Mammary microvascular endothelial cell (primary cell): ENCODE measurements around the gene GSTM2. TPM values are rescaled to one million over a fixed set of nuclear protein-coding genes. Genes with fewer than 3 reads are reported as not detected.

Experiments used
- total RNA-seq: library from RNA; depleted of rRNA; stranded (reverse); fragments of >200 nt; gene quantifications from 2 replicates; pipeline ENCODE4 v1.2.3, GENCODE V29; 2015

Gene GSTM2
- total RNA-seq: 2.4 and 3.6 TPM in 2 replicates

DNA sequence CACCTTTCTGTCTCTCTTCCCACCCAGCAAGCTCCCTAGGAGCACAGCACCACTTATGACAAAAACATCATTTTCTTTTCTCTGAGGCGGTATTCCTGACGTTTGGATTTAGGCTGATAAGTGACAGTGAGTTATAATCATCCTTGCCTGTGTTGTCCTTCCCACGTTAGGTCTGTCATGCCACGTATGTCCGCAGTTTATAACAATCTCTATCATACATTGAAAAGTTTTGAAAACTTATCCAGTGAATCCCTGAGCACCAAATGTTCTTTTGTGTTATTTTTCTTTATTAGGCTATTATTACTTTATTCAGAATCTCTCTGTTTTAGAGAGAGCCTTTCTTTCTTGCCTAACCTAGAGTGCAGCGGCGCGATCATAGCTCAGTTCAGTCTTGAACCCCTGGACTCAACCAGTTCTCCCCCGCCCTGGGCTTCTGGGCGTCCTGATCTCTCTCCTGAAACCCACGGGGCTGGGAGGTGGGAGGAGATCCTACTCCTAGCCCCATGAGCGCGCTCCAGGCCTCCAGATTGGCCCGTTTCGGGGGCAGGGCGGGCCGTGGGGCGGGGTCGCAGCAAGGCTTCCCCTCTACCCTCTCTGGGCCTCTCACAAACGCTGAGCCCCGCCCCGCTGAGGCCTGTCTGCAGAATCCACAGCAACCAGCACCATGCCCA is at the start of gene GSTM2:
TSS of gene GSTM2 (plus strand) at position 606 of the 671 bp plus-strand sequence. CDS start at position 665, 59 bp downstream.

DNA sequence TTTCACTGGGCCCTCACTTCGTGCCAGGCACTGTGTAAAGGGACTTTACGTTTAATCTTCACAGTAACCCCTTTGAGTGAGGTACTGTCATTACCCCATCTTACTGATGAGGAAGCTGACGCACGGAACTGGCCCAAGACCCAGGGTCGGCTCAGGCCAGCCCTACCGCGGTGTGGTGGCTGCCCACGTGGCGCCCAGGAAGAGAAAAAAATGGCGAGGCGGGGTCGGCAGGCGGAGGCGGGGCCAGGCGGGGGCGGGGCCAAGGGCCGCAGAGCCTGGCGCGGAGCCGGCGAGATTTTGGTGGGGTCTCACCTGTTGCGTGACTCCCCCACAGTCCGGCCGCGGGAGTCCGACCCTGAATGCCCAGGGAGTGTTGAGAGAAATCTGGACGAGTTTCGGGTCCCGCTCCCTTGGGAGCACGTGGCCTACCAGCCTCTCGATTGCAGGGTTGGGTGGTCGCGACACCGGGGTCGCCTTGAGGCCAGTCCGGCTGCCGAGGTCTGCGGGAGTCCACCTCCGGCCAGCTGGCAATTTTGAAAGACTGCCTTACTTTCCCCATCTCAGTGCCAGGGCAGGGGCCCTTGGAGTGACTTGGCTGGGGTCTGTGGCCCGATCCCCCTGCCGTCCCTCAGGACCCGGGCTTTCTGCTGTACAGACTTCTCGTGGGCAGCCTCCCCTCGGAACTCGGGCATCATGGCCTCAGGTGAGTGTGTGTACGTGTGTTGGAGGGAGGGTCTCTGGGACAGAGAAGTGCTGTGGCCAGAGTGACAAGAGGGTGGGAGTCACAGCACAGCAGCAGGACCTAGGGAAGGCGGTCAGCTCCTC is 48.1 kb upstream of the GSTM2 start, which contains the start of the genes AMPD2 and GNAT2:
TSS of gene AMPD2 (plus strand) at position 262 of the 825 bp plus-strand sequence. CDS start 1,339 bp downstream, outside the sequence.
TSS of gene GNAT2 (minus strand) at position 41 of the 825 bp plus-strand sequence. CDS start 6,746 bp downstream, outside the sequence.

DNA sequence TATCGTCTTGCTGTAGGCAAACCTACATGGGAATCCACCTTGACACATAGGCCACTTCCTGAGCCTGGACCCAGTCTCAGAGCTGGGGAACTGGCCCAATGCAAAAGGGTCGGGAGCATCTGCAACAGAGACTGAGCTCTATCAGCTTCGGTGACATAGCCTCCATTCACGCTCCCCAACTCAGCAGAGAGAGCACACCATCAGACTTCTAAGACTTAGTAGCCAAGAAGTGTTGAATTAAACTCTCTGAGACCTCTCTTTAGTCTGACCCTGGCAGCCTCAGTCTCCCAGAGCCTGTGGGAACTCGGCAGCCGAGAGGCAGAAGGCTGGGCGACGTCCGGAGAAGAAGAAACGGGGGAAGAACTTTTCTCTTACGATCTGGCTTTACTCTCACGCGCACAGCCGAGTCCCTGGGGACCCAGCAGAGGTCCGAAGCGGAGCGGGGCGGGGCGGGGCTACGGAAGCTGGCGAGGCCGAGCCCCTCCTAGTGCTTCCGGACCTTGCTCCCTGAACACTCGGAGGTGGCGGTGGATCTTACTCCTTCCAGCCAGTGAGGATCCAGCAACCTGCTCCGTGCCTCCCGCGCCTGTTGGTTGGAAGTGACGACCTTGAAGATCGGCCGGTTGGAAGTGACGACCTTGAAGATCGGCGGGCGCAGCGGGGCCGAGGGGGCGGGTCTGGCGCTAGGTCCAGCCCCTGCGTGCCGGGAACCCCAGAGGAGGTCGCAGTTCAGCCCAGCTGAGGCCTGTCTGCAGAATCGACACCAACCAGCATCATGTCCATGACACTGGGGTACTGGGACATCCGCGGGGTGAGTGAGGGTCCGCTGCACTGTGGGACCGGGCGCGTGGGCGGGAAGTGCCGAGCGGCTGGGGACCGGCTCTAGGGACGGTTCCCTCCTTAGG is 12.0 kb upstream of the GSTM2 start, which contains the start of gene GSTM4:
TSS of gene GSTM4 (plus strand) at position 485 of the 905 bp plus-strand sequence. CDS start at position 776, 291 bp downstream.

DNA sequence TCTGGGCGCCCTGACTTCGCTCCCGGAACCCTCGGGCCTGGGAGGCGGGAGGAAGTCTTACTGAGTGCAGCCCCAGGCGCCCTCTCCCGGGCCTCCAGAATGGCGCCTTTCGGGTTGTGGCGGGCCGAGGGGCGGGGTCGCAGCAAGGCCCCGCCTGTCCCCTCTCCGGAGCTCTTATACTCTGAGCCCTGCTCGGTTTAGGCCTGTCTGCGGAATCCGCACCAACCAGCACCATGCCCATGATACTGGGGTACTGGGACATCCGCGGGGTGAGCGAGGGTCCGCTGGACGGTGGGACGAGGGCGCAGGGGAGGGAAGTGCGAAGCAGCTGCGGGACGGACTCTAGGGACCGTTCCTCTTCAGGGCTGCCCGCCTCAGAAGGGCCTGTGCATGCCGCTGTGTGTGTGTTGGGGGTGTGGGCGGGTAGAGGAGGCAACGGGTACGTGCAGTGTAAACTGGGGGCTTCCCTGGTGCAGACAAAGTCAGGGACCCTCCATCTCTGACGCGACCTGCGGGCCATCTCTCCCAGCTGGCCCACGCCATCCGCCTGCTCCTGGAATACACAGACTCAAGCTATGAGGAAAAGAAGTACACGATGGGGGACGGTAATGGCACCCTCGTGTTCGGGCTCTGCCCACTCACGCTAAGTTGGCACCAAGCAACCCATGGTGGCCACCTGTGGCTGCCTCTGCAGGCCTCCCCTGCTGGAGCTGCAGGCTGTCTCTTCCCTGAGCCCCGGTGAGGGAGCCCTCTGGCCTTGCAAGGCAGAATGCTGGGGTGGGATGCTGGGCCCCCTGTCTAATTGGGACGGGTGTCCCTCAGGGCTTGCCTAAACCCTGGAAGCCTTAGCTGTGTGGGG is 20.0 kb downstream of the GSTM2 start, which contains the start of gene GSTM1:
TSS of gene GSTM1 (plus strand) at position 177 of the 859 bp plus-strand sequence. CDS start at position 234, 57 bp downstream.

DNA sequence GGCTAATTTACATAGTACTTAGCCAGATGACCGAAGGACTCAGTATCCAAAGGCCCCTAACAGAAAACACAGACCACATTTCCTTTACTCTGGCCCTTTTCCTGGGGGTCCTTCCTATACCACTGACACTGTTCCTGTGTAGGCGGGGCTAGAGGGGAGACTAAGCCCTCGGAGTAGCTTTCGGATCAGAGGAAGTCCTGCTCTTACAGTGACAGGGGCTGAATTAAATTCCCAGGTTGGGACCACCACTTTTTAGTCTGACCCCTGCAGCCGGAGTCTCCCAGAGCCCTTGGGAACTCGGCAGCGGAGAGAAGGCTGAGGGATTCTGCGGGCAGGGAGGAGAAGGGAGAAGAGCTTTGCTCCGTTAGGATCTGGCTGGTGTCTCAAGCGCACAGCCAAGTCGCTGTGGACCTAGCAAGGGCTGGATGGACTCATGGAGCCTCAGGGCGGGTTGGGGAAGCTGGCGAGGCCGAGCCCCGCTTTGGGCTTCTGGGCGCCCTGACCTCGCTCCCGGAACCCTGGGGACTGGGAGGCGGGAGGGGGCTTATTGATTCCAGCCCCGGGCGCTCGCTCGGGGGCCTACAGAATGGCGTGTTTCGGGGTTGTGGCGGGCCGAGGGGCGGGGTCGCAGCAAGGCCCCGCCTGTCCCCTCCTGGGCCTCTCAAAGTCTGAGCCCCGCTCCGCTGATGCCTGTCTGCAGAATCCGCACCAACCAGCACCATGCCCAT is 43.9 kb downstream of the GSTM2 start, which contains the start of gene GSTM5:
TSS of gene GSTM5 (plus strand) at position 659 of the 728 bp plus-strand sequence. CDS start at position 721, 62 bp downstream.

Other genes starting within 250 kb of the GSTM2 start
- gene PSMA5, start 241.6 kb upstream of the GSTM2 start, total RNA-seq: 72.7 and 77.8 TPM in 2 replicates
- gene SYPL2, start 201.5 kb upstream of the GSTM2 start, total RNA-seq: 0.05 and 0.33 TPM in 2 replicates
- 0.93 and 3.2 TPM in 2 replicates for gene ATXN7L2, start 184.2 kb upstream of the GSTM2 start, total RNA-seq
- 4.4 and 5.4 TPM in 2 replicates for gene CYB561D1, start 174.0 kb upstream of the GSTM2 start, total RNA-seq
- gene AMIGO1, start 158.3 kb upstream of the GSTM2 start, total RNA-seq: 0.44 and 1.3 TPM in 2 replicates
- not detected in 2 replicates for gene GPR61, start 128.2 kb upstream of the GSTM2 start, total RNA-seq
- gene GNAI3, start 119.4 kb upstream of the GSTM2 start, total RNA-seq: 11.9 and 12.7 TPM in 2 replicates
- 0.07 and 0.34 TPM in 2 replicates for gene GNAT2, start 48.4 kb upstream of the GSTM2 start, total RNA-seq
- 31.4 and 53.6 TPM in 2 replicates for gene AMPD2, start 48.2 kb upstream of the GSTM2 start, total RNA-seq
- 1.7 and 6.2 TPM in 2 replicates for gene GSTM4, start 12.0 kb upstream of the GSTM2 start, total RNA-seq
- gene GSTM1, start 19.8 kb downstream of the GSTM2 start, total RNA-seq: 19.1 and 24.0 TPM in 2 replicates
- not detected in 2 replicates for gene GSTM5, start 44.2 kb downstream of the GSTM2 start, total RNA-seq
- 27.5 and 29.4 TPM in 2 replicates for gene GSTM3, start 73.0 kb downstream of the GSTM2 start, total RNA-seq
- 0.10 TPM in 1 of 2 replicates, not detected in the other for gene EPS8L3, start 95.9 kb downstream of the GSTM2 start, total RNA-seq
- gene CSF1, start 242.8 kb downstream of the GSTM2 start, total RNA-seq: 24.6 and 31.0 TPM in 2 replicates